Thyroid gland (tissue), 4 donors: ENCODE data around the gene GOLGA3.

ENCODE experiments used
- POLR2A ChIP-seq, 2 donors: fragments of 450-650 bp; IDR thresholded peaks; one replicate each; pipeline ENCODE4 v1.6.1; 2017; ENCODE audit warnings: antibody characterized with exemption in 2 of 2, mild to moderate bottlenecking in 2 of 2, moderate library complexity in 1 of 2
- TF ChIP-seq, protein P1 (sequence below), 6 experiments: fragments of 200-600 bp in 3 of 6; fragments of 450-650 bp in 3 of 6; sonication (generic) in 3 of 6; IDR thresholded peaks; one replicate each; pipeline ENCODE4 v1.5.1; 2016 to 2019; ENCODE audit warnings: antibody characterized with exemption in 6 of 6, mild to moderate bottlenecking in 2 of 6, inconsistent platforms in 1 of 6, moderate library complexity in 1 of 6

DNA sequence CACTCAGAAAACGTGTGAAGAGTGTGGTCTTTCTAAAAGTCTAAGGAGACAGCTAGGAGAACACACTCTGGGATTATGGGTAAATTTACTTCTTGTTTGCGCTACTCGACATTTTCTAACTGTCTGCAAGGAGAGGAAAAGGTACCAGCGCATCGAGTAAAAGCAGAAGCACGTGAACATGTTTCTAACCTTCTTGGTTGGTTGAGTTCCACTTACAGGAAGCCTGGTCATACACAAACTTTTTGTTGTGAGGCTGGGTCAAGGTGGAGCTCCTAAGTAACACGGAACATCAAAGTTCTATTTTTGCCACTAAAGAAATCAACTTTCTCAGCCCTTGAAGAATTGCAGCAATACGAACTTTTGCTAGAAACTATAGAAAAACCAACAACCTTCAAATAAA lies 87.0 kb downstream of the GOLGA3 start:
- TF ChIP-seq, protein P1, sequence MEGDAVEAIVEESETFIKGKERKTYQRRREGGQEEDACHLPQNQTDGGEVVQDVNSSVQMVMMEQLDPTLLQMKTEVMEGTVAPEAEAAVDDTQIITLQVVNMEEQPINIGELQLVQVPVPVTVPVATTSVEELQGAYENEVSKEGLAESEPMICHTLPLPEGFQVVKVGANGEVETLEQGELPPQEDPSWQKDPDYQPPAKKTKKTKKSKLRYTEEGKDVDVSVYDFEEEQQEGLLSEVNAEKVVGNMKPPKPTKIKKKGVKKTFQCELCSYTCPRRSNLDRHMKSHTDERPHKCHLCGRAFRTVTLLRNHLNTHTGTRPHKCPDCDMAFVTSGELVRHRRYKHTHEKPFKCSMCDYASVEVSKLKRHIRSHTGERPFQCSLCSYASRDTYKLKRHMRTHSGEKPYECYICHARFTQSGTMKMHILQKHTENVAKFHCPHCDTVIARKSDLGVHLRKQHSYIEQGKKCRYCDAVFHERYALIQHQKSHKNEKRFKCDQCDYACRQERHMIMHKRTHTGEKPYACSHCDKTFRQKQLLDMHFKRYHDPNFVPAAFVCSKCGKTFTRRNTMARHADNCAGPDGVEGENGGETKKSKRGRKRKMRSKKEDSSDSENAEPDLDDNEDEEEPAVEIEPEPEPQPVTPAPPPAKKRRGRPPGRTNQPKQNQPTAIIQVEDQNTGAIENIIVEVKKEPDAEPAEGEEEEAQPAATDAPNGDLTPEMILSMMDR (IDR thresholded peaks at IDR 0.05) = no peak
- TF ChIP-seq POLR2A (IDR thresholded peaks at IDR 0.05) = no peak
